Fibroblast of lung (primary cell): ENCODE measurements around the gene CYP2C19.

Experiments
- EZH2 ChIP-seq: IDR thresholded peaks from 2 replicates; pipeline ENCODE4 v1.5.1; 2012; ENCODE audit warnings: low read length, control low read depth, mild to moderate bottlenecking; ENCODE audit errors: missing control alignments
- TF ChIP-seq, protein P1 (sequence below), 2 donors: IDR thresholded peaks in 1 of 2; conservative IDR thresholded peaks in 1 of 2; 1 replicate in 1 of 2; 2 replicates in 1 of 2; pipeline ENCODE4 v1.5.1; 2011 to 2012; ENCODE audit warnings: low read length in 2 of 2, control low read depth in 1 of 2, inconsistent platforms in 1 of 2, low read depth in 1 of 2, mild to moderate bottlenecking in 1 of 2

DNA sequence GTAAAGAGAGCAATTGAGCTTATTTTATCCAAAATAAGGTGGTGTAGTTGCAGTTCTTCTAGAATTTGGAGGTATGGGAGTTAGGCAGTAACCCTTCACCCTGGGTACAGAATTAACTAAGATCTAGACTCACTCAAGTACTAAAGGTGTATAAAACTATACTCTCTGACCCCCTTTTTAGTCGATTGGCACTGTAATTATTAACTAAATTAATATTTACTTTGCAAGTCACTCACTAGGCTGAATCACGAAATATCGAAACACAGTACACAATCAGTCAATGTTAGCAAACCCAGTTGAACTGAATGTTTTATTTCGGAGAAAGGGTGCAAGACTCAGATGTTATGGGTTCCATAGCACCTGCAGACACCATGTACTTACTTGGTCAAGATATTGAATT, 14.6 kb upstream of the CYP2C19 start:
- TF ChIP-seq, protein P1, sequence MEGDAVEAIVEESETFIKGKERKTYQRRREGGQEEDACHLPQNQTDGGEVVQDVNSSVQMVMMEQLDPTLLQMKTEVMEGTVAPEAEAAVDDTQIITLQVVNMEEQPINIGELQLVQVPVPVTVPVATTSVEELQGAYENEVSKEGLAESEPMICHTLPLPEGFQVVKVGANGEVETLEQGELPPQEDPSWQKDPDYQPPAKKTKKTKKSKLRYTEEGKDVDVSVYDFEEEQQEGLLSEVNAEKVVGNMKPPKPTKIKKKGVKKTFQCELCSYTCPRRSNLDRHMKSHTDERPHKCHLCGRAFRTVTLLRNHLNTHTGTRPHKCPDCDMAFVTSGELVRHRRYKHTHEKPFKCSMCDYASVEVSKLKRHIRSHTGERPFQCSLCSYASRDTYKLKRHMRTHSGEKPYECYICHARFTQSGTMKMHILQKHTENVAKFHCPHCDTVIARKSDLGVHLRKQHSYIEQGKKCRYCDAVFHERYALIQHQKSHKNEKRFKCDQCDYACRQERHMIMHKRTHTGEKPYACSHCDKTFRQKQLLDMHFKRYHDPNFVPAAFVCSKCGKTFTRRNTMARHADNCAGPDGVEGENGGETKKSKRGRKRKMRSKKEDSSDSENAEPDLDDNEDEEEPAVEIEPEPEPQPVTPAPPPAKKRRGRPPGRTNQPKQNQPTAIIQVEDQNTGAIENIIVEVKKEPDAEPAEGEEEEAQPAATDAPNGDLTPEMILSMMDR (conservative IDR thresholded peaks at IDR 0.05 in 1 of 2, IDR thresholded peaks at IDR 0.05 in 1 of 2; ENCODE audit: low read depth in 1 of 2, low read length in 2 of 2), result no peak
- no peak for TF ChIP-seq EZH2
